ENCODE measurements around the gene RMND1.
A peak's percentile ranks its signal among the peaks of the same experiment; 100 is the strongest.

The RMND1 gene

GRCh38 chr6:151495380-151495779, 43.5 kb upstream of the RMND1 start:
- no peak for ATAC-seq (ENCODE audit: low read depth)
- no peaks in the 10 kb centered on the region for H3K27me3 ChIP-seq (ENCODE audit: insufficient read depth, poor library complexity, severe bottlenecking)

DNA sequence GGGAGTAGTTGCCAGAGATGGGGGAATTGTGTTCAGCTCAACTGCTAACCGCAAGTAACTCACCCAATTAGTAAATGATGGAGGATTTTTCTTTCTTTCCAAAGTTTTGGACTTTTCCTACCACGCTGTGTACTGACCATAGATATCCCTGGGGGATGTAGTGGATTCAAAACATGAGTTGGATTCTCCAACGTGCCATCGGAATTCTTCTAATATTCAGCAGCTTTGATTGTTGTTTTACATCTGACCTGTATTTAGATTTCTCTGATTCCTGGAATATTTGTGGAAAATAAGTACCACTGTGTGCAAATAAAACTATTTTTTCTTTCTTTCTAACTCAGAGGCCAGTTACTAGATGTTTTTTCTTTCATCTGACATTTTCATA, 43.0 kb upstream of the RMND1 start:
- ATAC-seq (ENCODE audit: low read depth) (no peak), DNase-seq (ENCODE audit: low spot score) (no peak)
- H3K36me3 ChIP-seq (ENCODE audit: low read depth) = no peaks in the 10 kb centered on the region
- H3K9me3 ChIP-seq (ENCODE audit: severe bottlenecking) = no peaks in the 10 kb centered on the region
- TF ChIP-seq, protein P1, sequence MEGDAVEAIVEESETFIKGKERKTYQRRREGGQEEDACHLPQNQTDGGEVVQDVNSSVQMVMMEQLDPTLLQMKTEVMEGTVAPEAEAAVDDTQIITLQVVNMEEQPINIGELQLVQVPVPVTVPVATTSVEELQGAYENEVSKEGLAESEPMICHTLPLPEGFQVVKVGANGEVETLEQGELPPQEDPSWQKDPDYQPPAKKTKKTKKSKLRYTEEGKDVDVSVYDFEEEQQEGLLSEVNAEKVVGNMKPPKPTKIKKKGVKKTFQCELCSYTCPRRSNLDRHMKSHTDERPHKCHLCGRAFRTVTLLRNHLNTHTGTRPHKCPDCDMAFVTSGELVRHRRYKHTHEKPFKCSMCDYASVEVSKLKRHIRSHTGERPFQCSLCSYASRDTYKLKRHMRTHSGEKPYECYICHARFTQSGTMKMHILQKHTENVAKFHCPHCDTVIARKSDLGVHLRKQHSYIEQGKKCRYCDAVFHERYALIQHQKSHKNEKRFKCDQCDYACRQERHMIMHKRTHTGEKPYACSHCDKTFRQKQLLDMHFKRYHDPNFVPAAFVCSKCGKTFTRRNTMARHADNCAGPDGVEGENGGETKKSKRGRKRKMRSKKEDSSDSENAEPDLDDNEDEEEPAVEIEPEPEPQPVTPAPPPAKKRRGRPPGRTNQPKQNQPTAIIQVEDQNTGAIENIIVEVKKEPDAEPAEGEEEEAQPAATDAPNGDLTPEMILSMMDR (IDR thresholded peaks at IDR 0.05; ENCODE audit: poor library complexity, severe bottlenecking) = no peak
- no peaks in the 10 kb centered on the region for H3K27me3 ChIP-seq (ENCODE audit: insufficient read depth, poor library complexity, severe bottlenecking)
- no peaks in the 10 kb centered on the region for H3K4me1 ChIP-seq (ENCODE audit: insufficient read depth, poor library complexity, severe bottlenecking)
- H3K27ac ChIP-seq (ENCODE audit: poor library complexity, severe bottlenecking) = no peak overlapping the region
- peak overlapping the region; percentile 44 for H3K4me3 ChIP-seq (ENCODE audit: severe bottlenecking)

More at GRCh38 chr6:151495380-151495779, 43.5 kb upstream of the RMND1 start:
- H3K9me3 ChIP-seq (ENCODE audit: severe bottlenecking) = no peaks in the 10 kb centered on the region
- TF ChIP-seq, protein P1 (IDR thresholded peaks at IDR 0.05; ENCODE audit: poor library complexity, severe bottlenecking) = no peak
- H3K4me3 ChIP-seq (ENCODE audit: severe bottlenecking) = no peak overlapping the region
- DNase-seq (ENCODE audit: low spot score) = no peak
- no peaks in the 10 kb centered on the region for H3K36me3 ChIP-seq (ENCODE audit: low read depth)
- H3K4me1 ChIP-seq (ENCODE audit: insufficient read depth, poor library complexity, severe bottlenecking) = no peaks in the 10 kb centered on the region
- no peak overlapping the region for H3K27ac ChIP-seq (ENCODE audit: poor library complexity, severe bottlenecking)

- ATAC-seq (ENCODE audit: low read depth) (peak; percentile 50), DNase-seq (ENCODE audit: low spot score) (peak; percentile 51)
- no peaks in the 10 kb centered on the region for H3K27me3 ChIP-seq (ENCODE audit: insufficient read depth, poor library complexity, severe bottlenecking)
- no peaks in the 10 kb centered on the region for H3K9me3 ChIP-seq (ENCODE audit: severe bottlenecking)
- no peak overlapping the region for H3K27ac ChIP-seq (ENCODE audit: poor library complexity, severe bottlenecking)
- H3K36me3 ChIP-seq (ENCODE audit: low read depth) = no peaks in the 10 kb centered on the region
- TF ChIP-seq, protein P1 (IDR thresholded peaks at IDR 0.05; ENCODE audit: poor library complexity, severe bottlenecking) = no peak
- H3K4me3 ChIP-seq (ENCODE audit: severe bottlenecking) = peak overlapping the region; percentile 44
- no peaks in the 10 kb centered on the region for H3K4me1 ChIP-seq (ENCODE audit: insufficient read depth, poor library complexity, severe bottlenecking)
These were observed 42.5 kb upstream of the RMND1 start for GRCh38 chr6:151494235-151494935.

DNA sequence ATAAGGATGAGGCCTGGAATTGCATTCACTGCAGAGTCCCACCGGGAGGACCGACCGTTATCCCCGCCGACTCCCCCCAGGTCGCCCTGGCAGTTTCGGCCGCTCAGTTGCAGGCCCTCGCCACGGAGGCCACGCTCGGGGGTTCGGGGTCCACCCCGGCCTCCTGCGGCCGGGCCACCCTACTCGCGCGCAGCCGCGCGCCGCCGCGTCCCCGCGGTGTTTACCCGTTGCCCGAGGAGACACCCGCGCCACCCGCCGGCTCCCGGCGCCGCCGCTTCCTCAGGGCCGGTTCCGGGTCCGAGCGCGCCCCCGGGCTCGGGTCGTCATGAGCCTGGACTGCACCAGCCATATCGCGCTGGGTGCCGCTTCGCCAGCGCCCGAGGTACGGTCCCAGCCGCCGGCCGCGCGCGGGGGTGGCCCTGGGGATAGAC, 41.9 kb upstream of the RMND1 start, which contains the start of gene CCDC170:
Gene CCDC170 (plus strand): TSS at position 214 of the 431 bp plus-strand sequence. CDS start 112 bp downstream, at position 326.
- Histone ChIP-seq H3K36me3 (ENCODE audit: low read depth) (no peaks in the 10 kb centered on the region), H3K9me3 (ENCODE audit: severe bottlenecking) (no peaks in the 10 kb centered on the region), H3K4me1 (ENCODE audit: insufficient read depth, poor library complexity, severe bottlenecking) (no peaks in the 10 kb centered on the region), H3K27ac (ENCODE audit: poor library complexity, severe bottlenecking) (no peak within 1 kb of the TSS), H3K27me3 (ENCODE audit: insufficient read depth, poor library complexity, severe bottlenecking) (no peaks in the 10 kb centered on the region), H3K4me3 (ENCODE audit: severe bottlenecking) (peak within 1 kb of the TSS; percentile 44)
- ATAC-seq (ENCODE audit: low read depth) = peak; percentile 49
- TF ChIP-seq, protein P1 (IDR thresholded peaks at IDR 0.05; ENCODE audit: poor library complexity, severe bottlenecking) = no peak
- DNase-seq (ENCODE audit: low spot score) = no peak

All from RWPE2 (cell line).